Measurements from ENCODE around the gene TCIRG1. TPM values are rescaled to one million over a fixed set of nuclear protein-coding genes. Genes with fewer than 3 reads are reported as not detected.

The TCIRG1 gene
- total and polyA plus RNA-seq, 4 donors, result 32.2 to 96.1 (median 44.5) TPM

GRCh38 chr11:68020575-68020974, 18.2 kb upstream of the TCIRG1 start:
- no peak overlapping the region for H3K9ac ChIP-seq (ENCODE audit: low read depth in 1 of 2, low read length in 2 of 2)
- no peaks in the 10 kb centered on the region for H3K9me3 ChIP-seq (ENCODE audit: control insufficient read depth in 4 of 4, low read length in 3 of 4)
- H3K4me1 ChIP-seq (ENCODE audit: control insufficient read depth in 4 of 4, insufficient read depth in 4 of 4, low read length in 3 of 4), result peaks cover 0 to 12% (median 8%) of the 10 kb centered on the region in 4 donors
- TF ChIP-seq HNF4G (IDR thresholded peaks at IDR 0.05) (no peak), FOXA2 (IDR thresholded peaks at IDR 0.05) (no peak), GABPA (IDR thresholded peaks at IDR 0.05 in 1 of 2, conservative IDR thresholded peaks at IDR 0.05 in 1 of 2) (no peak), NR2F2 (IDR thresholded peaks at IDR 0.05) (no peak), TAF1 (conservative IDR thresholded peaks at IDR 0.05) (no peak), ZBTB33 (IDR thresholded peaks at IDR 0.05) (no peak), HNF4A (conservative IDR thresholded peaks at IDR 0.05) (no peak), FOXA1 (IDR thresholded peaks at IDR 0.05) (no peak), RXRA (IDR thresholded peaks at IDR 0.05) (no peak), RAD21 (IDR thresholded peaks at IDR 0.05) (no peak), SP1 (IDR thresholded peaks at IDR 0.05) (no peak), YY1 (IDR thresholded peaks at IDR 0.05) (no peak), REST (IDR thresholded peaks at IDR 0.05) (no peak), CTCF (IDR thresholded peaks at IDR 0.05; ENCODE audit: low read depth, low read length, missing input control) (no peak), JUND (IDR thresholded peaks at IDR 0.05) (no peak), MAX (IDR thresholded peaks at IDR 0.05) (no peak)
- 53% methylated on average over 11 of the region's 11 CpGs for WGBS
- no peak overlapping the region for H3K4me3 ChIP-seq (ENCODE audit: low read depth in 1 of 3, low read length in 3 of 3)
- H3K36me3 ChIP-seq (ENCODE audit: control insufficient read depth in 4 of 4, insufficient read depth in 3 of 4, low read depth in 1 of 4, low read length in 3 of 4), result no peaks in the 10 kb centered on the region
- H3K27me3 ChIP-seq (ENCODE audit: control insufficient read depth in 4 of 4, insufficient read depth in 4 of 4, low read length in 3 of 4), result no peaks in the 10 kb centered on the region
- no peak for DNase-seq (ENCODE audit: low spot score)
- H3K27ac ChIP-seq (ENCODE audit: low read depth in 1 of 2, low read length in 2 of 2), result no peak overlapping the region

GRCh38 chr11:68021167-68021787, 17.5 kb upstream of the TCIRG1 start:
- Histone ChIP-seq H3K27ac (ENCODE audit: low read depth in 1 of 2, low read length in 2 of 2) (no peak overlapping the region), H3K9me3 (ENCODE audit: control insufficient read depth in 4 of 4, low read length in 3 of 4) (no peaks in the 10 kb centered on the region), H3K4me1 (ENCODE audit: control insufficient read depth in 4 of 4, insufficient read depth in 4 of 4, low read length in 3 of 4) (peaks cover 0 to 12% (median 8%) of the 10 kb centered on the region in 4 donors), H3K27me3 (ENCODE audit: control insufficient read depth in 4 of 4, insufficient read depth in 4 of 4, low read length in 3 of 4) (no peaks in the 10 kb centered on the region), H3K36me3 (ENCODE audit: control insufficient read depth in 4 of 4, insufficient read depth in 3 of 4, low read depth in 1 of 4, low read length in 3 of 4) (no peaks in the 10 kb centered on the region), H3K9ac (ENCODE audit: low read depth in 1 of 2, low read length in 2 of 2) (no peak overlapping the region), H3K4me3 (ENCODE audit: low read depth in 1 of 3, low read length in 3 of 3) (no peak overlapping the region)
- TF ChIP-seq RXRA (IDR thresholded peaks at IDR 0.05), result peak; percentile 35 to 65
- TF ChIP-seq CTCF (IDR thresholded peaks at IDR 0.05; ENCODE audit: low read depth, low read length, missing input control), result peak; percentile 48
- no peak for TF ChIP-seq NR2F2 (IDR thresholded peaks at IDR 0.05)
- TF ChIP-seq RAD21 (IDR thresholded peaks at IDR 0.05), result peak; percentile 68 to 82
- TF ChIP-seq ATF3 (IDR thresholded peaks at IDR 0.05), result no peak
- DNase-seq (ENCODE audit: low spot score), result no peak
- WGBS, result 53% methylated on average over 27 of the region's 27 CpGs
